Heart left ventricle (tissue), 13 donors: Measurements from ENCODE around the gene CD4.

Experiments
- POLR2A ChIP-seq, 2 donors: fragments of 450-650 bp; IDR thresholded peaks; one replicate each; pipeline ENCODE4 v1.6.1; 2017; ENCODE audit warnings: antibody characterized with exemption in 2 of 2, mild to moderate bottlenecking in 2 of 2, moderate library complexity in 2 of 2
- TF ChIP-seq, protein P1 (sequence below), 12 donors: fragments of 200-600 bp; sonication (generic) in 4 of 12; IDR thresholded peaks; one replicate each; pipeline versions ENCODE4 v1.5.0 to v1.8.0; 2018 to 2022; ENCODE audit warnings: antibody characterized with exemption in 12 of 12, mild to moderate bottlenecking in 5 of 12
- donor health status: ischemic (EF 13 %, LVEDD 7.1; RV severe dilation, severe dysfunction).
- donor health status: DM: no; HTN: yes; CAD: no.
- donor health status: DM: no; HTN: no; CAD: no.
- donor health status: ischemic (EF 25% LVEDD 6.9; RV normal size, moderate dysfunction).
- donor health status: ischemic (EF 25% LVEDD 5.7; RV mildly dilated, moderate dysfunction).
- donor health status: ischemic (EF 35%, LVEDD 5.7; RV mildly dilated, moderate dysfunction).
- donor health status: nonischemic (EF 11% LVEDD 7.7; RV severe dilation, severe dysfunction).
- donor health status: DM: yes; HTN: yes; CAD: no.
- donor health status: PGD.
- donor health status: ischemic (EF 29% LVEDD 5.4; RV normal size, mild dysfunction).
- donor health status: nonischemic (EF 23%, LVEDD 6.1; RV moderate dilation, normal function).

DNA sequence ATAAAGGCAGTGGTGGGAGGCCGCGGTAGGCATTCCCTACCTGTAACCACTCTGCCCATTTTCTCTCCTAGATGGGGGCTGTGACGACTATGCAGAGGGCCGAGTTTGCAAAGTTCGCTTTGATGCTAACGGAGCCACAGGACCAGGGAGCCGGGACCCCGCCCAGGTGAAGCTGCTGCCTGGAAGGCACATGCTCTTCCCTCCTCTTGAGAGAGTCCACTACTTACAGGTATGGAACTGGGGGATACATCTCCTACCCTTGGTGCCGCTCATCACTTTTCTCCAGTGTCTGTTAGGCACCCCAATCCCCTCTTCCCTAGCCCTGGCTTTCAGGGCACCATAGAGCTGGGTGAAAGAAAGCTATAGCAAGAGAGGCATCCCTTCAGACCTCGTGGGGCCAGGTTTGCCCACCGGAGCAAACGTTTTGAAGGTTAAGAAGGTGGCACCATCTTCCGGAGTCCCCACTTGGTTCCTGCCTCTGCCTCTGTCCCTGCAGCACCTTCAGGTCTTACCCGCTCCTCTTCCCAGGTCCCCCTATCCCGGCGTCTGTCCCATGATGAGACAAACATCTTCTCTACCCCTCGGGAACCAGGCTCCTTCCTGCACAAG lies 36.9 kb downstream of the CD4 start:
- TF ChIP-seq, protein P1, sequence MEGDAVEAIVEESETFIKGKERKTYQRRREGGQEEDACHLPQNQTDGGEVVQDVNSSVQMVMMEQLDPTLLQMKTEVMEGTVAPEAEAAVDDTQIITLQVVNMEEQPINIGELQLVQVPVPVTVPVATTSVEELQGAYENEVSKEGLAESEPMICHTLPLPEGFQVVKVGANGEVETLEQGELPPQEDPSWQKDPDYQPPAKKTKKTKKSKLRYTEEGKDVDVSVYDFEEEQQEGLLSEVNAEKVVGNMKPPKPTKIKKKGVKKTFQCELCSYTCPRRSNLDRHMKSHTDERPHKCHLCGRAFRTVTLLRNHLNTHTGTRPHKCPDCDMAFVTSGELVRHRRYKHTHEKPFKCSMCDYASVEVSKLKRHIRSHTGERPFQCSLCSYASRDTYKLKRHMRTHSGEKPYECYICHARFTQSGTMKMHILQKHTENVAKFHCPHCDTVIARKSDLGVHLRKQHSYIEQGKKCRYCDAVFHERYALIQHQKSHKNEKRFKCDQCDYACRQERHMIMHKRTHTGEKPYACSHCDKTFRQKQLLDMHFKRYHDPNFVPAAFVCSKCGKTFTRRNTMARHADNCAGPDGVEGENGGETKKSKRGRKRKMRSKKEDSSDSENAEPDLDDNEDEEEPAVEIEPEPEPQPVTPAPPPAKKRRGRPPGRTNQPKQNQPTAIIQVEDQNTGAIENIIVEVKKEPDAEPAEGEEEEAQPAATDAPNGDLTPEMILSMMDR (IDR thresholded peaks at IDR 0.05) = no peak
- TF ChIP-seq POLR2A (IDR thresholded peaks at IDR 0.05) = no peak
